ENCODE measurements around the gene PML.
A peak's percentile ranks its signal among the peaks of the same experiment; 100 is the strongest.
"Not testable (repeated sequence)": the region's sequence is repeated elsewhere in the genome, so short reads cannot be mapped to it uniquely, and the experiment has no call there.

PML gene

DNA sequence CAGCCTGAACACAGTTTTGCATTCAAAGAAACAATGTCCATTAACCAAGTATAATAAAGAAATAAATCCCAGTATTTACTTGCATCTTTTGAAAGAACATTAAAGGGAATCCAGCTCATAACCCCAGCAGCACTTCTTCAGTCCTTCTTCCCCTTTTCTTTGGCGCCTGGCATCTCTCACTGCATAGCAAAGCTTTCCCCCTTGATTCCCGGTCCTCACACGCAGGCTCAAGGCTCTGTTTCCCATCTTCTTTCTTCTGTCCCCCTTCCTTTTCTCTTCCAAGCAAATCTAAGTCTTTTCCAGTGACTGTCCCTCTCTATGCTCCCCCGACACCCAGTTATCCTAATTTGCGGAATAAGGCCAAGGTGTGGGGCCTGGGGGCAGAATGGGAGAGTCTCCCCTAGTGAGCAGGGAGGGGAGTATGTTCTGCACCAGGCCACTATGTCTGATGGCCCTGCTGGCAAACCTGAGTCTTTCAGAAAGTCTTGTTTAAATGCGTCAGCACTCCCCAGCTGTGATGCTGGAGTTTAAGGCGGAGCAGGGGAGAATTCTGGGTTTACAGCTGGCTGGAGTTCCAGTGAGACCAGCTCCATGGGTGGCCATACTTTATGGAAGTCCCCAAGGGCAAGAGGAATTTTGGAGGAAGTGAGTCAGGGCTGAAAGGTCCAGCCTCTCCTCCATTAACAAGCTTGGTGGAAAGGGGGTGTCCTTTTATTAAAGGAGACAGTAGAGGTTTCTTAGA lies 45.8 kb downstream of the PML start:
- no peak for DNase-seq

DNA sequence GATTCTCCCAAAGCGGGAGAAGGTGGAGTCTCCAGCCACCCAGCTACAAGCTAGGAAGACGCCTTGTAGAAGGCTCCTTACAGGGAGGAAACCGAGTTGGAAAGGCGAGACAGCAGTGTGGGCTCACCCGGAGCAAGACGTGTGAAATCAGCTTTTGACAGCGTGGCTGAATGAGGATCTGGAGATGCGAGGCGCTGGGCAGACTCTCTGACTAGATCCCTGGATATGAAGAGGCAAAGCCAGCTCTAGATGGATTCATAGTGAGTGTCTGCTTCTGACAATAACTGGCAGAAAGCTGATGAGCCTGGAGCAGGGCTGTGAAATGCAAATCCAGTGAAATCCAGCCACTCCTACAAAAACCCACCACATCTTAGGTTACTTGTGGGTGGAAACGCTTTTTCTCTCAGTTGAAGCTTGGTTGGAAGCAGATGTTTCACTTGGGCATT lies 46.8 kb downstream of the PML start:
- no peak for DNase-seq

DNA sequence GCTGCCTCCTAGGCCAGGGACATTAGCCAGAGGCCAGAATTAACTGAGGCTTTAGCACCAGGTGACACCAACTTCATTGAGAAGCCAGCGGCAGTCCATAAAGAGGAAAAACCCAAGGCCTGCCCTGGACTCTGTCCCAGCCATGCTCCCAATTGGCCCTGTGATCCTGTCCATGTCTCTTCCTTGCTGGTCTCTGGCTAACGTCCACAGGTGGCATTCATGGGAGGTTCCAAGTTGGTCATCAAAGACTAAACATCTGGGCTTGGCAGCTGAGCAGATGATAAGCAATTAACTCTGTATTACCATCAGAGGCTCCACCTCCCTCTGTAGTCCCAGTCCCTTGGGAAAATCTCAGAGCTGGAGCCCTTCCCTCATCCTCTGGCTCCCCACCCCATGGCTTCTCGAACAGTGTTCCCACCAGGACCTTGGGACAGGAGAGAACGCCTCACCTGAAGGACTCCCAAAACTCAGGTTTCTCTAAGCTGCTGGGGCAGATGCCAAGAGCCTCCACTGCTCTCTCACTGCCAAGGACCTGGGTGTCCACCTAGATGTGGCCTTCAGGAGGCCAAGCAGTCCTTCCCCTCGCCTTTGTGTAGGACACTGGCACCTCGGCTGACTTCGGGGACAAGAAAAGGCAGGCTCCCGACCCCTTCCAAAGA lies 47.4 kb downstream of the PML start:
- no peak for DNase-seq

DNA sequence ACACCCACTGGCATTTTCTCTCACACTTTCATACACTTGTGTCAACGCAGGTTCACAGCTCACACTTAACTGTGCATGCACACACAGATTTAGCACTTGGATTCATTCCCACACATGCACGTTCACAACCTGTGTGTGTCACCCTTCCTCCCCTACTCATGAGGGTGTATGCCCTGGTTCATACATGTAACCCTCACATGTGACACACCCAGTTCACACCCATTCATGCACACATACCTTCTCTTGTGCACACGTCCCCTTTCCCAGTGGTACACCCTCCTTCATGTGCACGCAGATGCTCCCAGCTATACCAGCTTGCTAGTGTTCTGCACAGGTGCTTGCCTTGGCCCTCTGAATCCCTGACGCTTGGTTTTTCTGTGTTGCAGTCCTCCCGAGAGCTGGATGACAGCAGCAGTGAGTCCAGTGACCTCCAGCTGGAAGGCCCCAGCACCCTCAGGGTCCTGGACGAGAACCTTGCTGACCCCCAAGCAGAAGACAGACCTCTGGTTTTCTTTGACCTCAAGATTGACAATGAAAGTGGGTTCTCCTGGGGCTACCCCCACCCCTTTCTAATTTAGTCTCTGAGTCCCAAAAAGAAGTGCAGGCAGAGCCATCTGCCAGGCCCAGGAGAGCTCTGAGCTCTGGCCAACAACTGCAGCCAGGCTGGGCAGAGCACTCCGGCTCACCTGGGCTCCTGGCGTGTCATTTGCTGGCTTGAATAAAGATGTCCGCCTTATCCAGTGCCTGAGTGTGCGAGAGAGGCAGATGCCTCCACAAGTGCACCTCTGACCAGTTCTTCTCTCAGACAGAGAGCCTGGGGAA lies 48.3 kb downstream of the PML start:
- DNase-seq: no peak

DNA sequence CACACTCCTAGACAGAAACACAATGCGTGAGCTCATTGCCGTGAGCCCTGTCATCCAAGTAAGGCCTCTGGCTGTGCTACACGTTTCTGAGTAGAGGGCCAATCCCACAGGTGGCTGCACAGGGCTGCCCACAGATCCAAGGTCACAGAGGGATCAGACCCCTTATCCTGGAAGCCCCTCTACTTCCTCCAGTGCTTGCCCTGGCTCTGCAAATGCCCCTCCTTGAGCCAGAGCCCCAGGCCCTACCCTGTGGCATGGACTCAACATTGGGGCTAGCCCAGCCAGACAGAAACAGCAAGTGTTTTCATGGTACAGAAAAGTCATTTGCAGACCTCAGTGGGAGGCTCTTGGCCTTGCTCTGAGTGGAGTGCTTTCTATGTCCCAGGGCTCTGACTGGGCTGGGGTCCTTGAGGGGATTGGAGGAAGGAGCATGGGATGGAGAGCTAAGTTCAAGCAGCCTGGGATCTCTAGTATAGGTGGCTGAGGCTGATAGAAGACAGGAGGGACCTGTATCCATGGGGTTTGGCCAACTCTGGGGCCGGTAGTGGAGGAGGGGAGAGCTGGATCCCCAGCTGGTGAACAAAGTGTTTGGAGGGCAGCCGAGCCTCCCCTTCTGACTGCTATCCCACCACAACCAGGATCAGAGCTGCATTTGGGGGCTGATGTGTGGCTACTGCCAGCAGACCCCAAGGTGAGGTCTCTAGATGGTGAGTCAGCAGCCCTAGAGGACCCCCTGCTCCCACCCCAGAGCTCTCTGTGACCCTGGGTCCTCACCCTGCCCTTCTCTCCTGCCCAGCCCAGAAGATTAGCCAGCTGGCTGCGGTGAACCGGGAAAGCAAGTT lies 49.1 kb downstream of the PML start:
- DNase-seq: no peak

DNA sequence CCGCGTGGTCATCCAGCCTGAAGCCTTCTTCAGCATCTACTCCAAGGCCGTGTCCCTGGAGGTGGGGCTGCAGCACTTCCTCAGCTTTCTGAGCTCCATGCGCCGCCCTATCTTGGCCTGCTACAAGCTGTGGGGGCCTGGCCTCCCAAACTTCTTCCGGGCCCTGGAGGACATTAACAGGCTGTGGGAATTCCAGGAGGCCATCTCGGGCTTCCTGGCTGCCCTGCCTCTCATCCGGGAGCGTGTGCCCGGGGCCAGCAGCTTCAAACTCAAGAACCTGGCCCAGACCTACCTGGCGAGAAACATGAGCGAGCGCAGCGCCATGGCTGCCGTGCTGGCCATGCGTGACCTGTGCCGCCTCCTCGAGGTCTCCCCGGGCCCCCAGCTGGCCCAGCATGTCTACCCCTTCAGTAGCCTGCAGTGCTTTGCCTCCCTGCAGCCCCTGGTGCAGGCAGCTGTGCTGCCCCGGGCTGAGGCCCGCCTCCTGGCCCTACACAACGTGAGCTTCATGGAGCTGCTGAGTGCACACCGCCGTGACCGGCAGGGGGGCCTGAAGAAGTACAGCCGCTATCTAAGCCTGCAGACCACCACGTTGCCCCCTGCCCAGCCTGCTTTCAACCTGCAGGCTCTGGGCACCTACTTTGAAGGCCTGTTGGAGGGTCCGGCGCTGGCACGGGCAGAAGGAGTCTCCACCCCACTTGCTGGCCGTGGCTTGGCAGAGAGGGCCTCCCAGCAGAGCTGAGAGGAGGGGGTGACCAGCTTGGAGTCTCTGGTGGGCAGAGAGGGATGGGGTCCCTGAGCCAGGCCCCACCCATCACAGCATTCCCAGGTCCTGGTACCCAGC lies 50.0 kb downstream of the PML start:
- DNase-seq: no peak

DNA sequence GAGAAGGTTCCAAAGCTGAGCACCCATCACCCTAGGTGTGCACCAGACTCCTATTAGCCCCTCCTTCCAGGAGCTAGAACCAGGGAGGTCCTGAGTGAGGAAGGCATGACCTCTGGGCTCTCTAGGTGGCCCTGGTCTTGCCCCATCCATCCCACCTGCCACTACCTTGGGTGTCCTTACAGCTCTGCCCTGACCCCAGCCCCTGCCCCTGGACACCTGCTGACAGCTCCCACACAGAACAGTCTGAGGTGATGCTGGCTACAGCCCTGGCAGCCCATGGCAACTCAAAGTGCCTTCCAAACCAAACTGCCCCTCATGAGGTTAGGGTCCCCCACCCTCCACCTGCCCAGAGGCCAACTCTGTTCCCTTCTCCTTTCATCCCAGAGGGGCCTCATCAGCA lies 50.7 kb downstream of the PML start:
- DNase-seq: no peak

DNA sequence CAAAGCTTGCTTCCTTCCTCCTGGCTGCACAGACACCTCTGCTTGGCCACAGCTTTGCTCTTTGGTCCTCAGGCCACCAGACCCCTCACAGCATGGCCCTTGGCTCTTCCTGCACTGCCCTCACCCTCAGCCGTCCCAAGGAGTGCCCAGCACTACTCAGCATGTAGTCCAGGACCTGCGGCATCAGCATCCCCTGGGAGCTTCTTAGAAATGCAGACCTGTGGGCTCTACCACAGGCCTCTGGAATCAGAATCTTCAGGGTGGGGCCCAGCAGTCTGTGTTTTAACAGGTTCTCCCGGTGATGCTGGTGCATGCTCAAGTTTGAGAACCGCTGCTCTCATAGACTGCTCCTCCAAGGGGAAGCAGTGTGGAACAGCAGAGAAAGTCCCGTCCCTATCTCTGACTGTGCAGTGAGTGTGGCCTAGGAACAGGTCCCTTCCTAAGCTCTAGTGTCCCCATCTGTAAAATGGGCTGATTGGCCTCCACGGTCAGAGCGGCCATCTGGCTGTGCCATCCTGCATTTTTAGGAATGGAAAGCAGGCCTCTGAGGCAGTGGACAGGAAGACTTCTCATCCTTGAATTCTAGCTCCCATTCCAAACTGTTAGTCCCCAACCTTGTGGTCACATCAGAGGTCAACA lies 51.2 kb downstream of the PML start:
- no peak for DNase-seq

DNA sequence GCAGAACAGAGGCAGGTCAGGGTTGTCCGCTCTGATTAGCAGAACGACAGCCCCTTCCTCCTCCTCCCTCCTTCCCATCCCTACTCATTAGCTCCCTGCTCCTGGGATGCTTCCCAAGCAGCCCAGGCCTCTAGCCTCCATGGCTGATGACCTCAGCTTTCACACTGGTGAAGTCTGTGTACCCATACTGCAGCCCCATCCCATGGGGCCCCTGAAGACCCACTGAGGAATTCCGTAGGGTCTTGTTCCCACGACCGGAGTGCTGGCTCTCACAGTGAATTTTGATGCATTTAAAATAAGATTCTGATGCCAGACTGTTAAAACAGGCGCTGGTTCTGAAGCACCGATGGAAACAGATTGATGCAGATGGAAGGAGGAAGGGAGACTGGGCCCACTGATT lies 51.8 kb downstream of the PML start:
- DNase-seq: no peak

DNA sequence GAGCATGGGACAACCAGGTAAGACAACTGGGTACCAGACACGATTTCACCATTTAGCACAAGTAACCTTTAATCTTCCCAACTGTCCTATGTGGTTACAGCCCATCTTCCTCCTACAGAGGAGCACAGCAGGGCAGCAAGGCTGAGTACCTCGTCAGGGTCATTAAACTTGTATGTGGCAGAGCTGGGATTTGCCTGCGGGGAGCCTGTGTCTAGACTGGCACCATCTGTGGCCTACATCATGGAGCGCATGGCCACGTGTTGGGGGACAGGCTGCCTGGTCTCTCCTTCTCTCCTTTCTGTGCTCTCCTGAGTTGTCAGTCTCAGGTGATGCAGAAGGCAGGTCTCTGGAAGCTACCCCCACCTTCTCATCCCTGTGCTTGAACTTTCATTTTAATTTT lies 55.6 kb downstream of the PML start:
- no peak for DNase-seq

DNA sequence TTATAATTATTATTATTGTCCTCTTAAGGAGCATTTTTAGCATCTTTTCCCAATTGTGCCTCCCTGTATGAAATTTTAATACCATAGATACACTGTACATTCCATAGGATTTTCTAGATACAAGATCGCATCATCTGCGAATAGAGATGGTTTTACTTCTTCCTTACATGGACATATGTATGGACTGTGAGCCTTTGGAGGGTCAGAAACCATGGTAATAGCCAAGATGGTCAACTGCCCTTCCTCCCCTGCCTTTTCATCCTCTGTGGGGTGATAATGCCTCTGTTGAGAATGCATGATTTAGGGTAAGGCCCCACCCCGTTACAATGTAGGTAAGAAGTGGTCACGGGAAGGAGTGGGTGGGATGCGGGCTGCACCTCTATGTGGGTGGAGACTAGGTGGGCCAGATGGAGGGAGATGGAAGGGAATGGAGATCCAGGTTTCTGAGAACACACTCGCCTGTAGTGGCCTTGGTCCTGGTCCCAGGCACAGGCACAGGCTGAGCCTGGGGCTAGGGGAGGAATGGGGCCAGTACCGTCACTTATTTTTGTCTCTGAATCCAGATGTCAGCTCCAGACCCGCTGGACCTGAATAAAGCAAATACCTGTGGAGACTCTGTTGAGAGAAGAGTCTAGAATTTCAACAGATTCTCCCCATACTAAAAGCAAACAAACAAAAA lies 56.2 kb downstream of the PML start:
- DNase-seq: no peak

DNA sequence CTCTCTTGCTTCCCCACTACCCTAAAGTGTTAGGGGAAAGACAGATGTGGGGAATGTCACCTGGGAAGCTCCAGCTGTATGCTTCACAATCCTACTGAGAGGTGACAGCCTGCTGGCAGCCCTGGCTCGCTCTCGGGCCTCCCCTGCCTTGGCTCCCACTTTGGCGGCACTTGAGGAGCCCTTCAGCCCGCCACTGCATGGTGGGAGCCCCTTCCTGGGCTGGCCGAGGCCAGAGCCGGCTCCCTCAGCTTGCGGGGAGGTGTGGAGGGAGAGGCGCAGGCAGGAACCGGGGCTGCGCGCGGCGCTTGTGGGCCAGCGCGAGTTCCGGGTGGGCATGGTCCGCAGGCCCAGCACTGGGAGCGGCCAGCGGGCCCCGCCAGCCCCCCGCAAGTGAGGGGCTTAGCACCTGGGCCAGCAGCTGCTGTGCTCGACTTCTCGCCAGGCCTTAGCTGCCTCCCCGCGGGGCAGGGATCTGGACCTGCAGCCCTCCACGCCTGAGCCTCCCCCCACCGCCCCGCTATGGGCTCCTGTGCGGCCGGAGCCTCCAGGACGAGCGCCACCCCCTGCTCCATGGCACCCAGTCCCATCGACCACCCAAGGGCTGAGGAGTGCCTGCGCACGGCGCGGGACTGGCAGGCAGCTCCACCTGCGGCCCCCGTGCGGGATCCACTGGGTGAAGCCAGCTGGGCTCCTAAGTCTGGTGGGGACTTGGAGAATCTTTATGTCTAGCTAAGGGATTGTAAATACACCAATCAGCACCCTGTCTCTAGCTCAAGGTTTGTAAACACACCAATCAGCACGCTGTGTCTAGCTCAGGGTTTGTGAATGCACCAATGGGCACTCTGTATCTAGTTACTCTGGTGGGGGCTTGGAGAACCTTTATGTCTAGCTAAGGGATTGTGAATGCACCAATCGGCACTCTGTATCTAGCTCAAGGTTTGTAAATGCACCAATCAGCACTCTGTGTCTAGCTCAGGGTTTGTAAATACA lies 58.0 kb downstream of the PML start:
- DNase-seq: not testable (repeated sequence)

DNA sequence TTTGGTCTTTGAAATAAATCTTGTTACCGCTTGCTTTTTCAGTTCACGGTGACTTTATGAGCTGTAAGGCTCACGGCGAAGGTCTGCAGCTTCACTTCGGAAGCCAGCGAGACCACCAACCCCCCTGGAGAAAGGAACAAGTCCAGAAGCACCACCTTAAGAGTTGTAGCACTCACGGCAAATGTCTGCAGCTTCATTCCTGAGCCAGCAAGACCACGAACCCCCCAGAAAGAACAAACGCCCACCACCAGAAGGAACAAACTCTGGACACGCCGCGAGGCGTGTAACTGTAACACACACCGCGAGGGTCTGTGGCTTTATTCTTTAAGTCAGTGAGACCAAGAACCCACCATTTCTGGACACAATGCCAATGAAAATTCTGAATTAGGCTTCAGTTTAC lies 59.0 kb downstream of the PML start:
- DNase-seq: no peak

DNA sequence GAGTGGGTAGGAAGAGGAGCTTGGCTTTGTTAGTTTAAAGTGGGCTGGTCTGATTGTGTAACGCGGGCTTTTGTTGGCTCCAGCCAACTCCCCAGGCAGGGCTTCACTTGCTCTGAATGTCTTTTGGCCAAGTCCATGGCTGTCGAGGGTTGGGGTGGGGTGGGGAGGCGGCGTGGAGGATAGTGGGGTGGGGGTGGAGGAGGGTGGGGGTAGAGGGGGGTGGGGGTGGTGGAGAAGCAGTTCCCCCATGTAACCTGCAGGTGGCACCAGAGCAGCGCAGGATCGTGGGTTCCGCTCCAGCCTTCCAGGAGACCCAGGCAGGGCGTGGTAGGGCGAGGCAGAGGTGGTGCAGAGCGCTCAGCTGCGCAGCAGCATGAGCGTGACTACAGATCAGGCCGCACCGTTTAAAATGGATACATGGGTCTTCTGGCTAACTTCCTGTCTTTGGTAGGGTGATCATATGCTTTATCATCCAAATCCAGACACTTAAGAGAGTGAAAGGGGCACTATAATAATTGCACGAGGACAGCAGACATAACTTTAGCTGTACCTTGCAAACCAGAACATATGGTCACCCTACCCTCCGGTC lies 59.5 kb downstream of the PML start:
- peak; percentile 49 for DNase-seq

DNA sequence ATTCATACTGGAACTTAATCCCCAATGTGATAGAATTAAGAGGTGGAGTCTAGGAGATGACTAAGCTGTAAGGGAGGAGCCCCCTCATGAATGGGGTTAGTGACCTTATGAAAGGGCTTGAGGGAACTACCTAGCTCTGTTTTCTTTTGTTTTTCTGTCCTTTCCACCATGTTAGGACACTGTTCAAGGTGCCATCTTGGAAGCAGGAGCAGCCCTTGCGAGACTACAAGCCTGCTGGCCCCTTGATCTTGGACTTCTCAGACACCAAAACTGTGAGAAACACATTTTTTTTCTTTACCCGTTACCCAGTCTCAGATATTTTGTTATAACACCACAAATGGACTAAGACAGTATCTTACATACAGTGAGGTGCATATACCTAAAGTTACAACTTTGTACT lies 61.3 kb downstream of the PML start:
- no peak for DNase-seq

DNA sequence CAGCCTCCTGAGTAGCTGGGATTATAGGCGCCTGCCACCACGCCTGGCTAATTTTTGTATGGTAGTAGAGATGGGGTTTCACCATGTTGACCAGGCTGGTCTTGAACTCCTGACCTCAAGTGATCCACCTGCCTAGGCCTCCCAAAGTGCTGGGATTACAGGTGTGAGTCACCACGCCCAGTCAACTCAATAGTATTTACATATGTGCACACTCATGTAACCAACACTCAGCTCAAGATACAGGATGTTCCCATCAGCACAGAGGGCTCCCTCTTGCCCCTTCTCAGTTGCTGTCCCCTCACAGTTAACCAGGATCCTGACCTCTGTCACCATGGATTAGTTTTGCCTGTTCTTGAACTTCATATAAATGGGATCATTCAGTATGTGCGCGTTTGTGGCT lies 61.8 kb downstream of the PML start:
- not testable (repeated sequence) for DNase-seq

DNA sequence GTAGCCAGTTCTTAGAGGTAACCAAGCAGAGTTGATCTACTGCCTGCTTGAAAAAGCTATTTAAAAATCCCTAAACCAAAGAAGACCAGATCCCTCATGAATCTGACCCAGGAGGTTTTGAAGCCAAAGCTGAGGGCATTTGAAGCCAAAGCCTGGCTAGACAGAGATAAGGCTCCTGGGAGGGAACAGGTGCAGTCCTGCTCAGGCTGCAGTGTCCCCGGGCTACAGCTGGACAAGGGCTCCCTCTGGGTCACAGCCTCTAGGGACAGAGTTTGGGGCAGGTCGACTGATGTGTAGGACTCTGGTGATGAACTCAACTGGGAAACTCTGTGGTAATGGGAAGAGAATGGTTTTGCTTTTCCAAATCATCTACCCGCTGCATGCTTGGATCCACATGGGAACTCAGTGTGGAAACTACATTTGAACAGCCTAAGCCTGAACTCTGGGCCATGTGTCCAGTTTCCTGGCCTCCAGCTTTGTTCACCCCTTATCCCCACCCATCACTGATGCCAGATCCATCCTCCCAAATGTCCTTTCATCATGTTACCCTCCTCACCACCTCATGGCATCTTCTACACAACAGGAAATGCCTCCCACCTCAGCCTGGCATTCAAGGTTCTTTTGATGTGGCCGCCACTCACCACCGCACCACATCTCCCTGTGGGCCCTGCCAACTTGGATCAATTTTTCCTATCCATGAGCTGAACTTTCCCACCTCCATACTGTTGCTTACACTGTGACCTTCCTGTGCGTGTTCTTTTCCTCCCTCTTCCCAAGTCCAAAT lies 64.7 kb downstream of the PML start:
- DNase-seq: not testable (repeated sequence)

DNA sequence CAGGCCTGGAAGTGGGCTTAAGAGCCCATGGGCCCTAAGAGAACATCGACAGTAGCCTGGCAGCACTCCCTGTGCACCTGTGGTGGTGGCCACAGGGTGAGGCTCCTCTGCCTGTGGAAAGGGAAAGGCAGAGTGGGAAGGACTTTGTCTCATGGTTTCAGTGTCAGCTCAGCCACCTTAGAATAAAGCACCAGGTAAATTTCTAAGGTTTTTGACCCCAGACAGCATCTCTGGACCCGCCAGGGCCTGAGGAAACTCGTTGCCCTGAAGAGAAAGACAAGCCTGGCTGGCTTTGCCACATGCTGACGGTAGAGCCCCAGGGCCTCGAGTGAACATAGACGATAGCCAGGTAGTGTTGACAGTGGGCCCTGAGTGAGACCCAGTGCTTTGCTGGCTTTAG lies 65.7 kb downstream of the PML start:
- DNase-seq: no peak

Measured in NCI-H1105 treated with DMSO at 0.1 percent for 48 hours (cell line).